K562 (cell line): ENCODE data around the gene LRRC75A. TPM values are rescaled to one million over a fixed set of nuclear protein-coding genes. Genes with fewer than 3 reads are reported as not detected.

Experiments used
- ATAC-seq: fragments of 200-7000 bp; cut with Tn5 transposase; 3 replicates; pipeline ENCODE4 v1.9.1; 2020; ENCODE audit warnings: moderate library complexity
- BruUV-seq: library from RNA; stranded (reverse); fragments of 400-500 nt; replicated peaks from 2 replicates; lab custom pipeline; 2021; lab: Mats Ljungman, UMichigan
- CTCF ChIA-PET: fragments of 300-600 bp; formaldehyde crosslinking; extraction: SDS; loops from one replicate; lab custom pipeline; 2021; ENCODE audit warnings: low intra/inter-chr PET ratio; lab: Yijun Ruan, JAX
- POLR2A ChIA-PET: fragments of 300-600, 350-650 bp; sonication (Branson Sonifier 250); formaldehyde crosslinking; extraction: SDS; loops from one replicate; lab custom pipeline; 2021; ENCODE audit warnings: antibody characterized with exemption, inconsistent platforms; lab: Yijun Ruan, JAX
- DNase-seq, 4 experiments: peaks; one replicate each; pipeline versions ENCODE4 v3.0.0 to v3.0.0-alpha.2; 2011 to 2018; ENCODE audit warnings: low spot score in 3 of 4, mixed read lengths in 3 of 4; ENCODE audit errors: extremely low read depth in 1 of 4
- FAIRE-seq: peaks from 2 replicates; lab custom pipeline; 2011; peaks lifted over from hg19 to GRCh38; lab: Jason Lieb, UNC
- H2AFZ ChIP-seq: 2 replicates; pipeline ENCODE4 v1.6.0; 2011; ENCODE audit warnings: low read depth, low read length, control low read depth, inconsistent platforms
- H3K27ac ChIP-seq: fragments of 200-600 bp; 3 replicates; pipeline ENCODE4 v1.8.0; 2011; ENCODE audit warnings: low read depth, mild to moderate bottlenecking, control low read depth, inconsistent platforms, low read length, moderate library complexity, mixed read lengths; ENCODE audit errors: extremely low read depth
- H3K27me3 ChIP-seq, 2 experiments: fragments of 300-600 bp in 1 of 2; 2 replicates in 1 of 2; 3 replicates in 1 of 2; pipeline versions ENCODE4 v1.6.0 to v1.8.0; 2011; ENCODE audit warnings: inconsistent platforms in 2 of 2, low read length in 2 of 2, mild to moderate bottlenecking in 1 of 2, mixed read lengths in 1 of 2, moderate library complexity in 1 of 2; ENCODE audit not compliant: control insufficient read depth in 2 of 2, insufficient read depth in 2 of 2
- H3K36me3 ChIP-seq: fragments of 300-600 bp; 3 replicates; pipeline ENCODE4 v1.8.0; 2011; ENCODE audit warnings: mild to moderate bottlenecking, low read length, inconsistent platforms; ENCODE audit not compliant: control insufficient read depth, insufficient read depth
- H3K4me1 ChIP-seq, 2 experiments: fragments of 200-600 bp in 1 of 2; replicated peaks in 1 of 2; 2 replicates in 1 of 2; 3 replicates in 1 of 2; pipeline versions ENCODE4 v1.5.1 to v1.8.0; 2011; ENCODE audit warnings: inconsistent platforms in 2 of 2, low read length in 2 of 2, mild to moderate bottlenecking in 1 of 2, mixed read lengths in 1 of 2, moderate library complexity in 1 of 2; ENCODE audit not compliant: control insufficient read depth in 2 of 2, insufficient read depth in 2 of 2
- H3K4me2 ChIP-seq: 2 replicates; pipeline ENCODE4 v1.6.1; 2011; ENCODE audit warnings: low read length, control low read depth, inconsistent platforms, mixed read lengths; ENCODE audit not compliant: insufficient read depth
- H3K4me3 ChIP-seq: fragments of 200-600 bp; sonication (generic), shearing (Covaris generic); 2 replicates; pipeline ENCODE4 v1.5.1; 2016; ENCODE audit warnings: control low read depth, inconsistent platforms
- H3K79me2 ChIP-seq: fragments of 200-600 bp; 3 replicates; pipeline ENCODE4 v1.8.0; 2011; ENCODE audit warnings: low read length, inconsistent platforms; ENCODE audit not compliant: control insufficient read depth, insufficient read depth
- H3K9ac ChIP-seq, 2 experiments: 2 replicates each; pipeline versions ENCODE4 v1.6.0 to v1.6.1; 2011; ENCODE audit warnings: low read depth in 2 of 2, low read length in 2 of 2, control low read depth in 1 of 2, inconsistent platforms in 1 of 2, mild to moderate bottlenecking in 1 of 2, mixed read lengths in 1 of 2; ENCODE audit not compliant: insufficient read depth in 1 of 2
- H3K9me1 ChIP-seq: one replicate; pipeline ENCODE4 v1.6.0; 2011; ENCODE audit warnings: inconsistent platforms, mild to moderate bottlenecking, low read length, moderate library complexity; ENCODE audit not compliant: control insufficient read depth, insufficient read depth
- H3K9me3 ChIP-seq: replicated peaks from 2 replicates; pipeline ENCODE4 v1.5.1; 2011; ENCODE audit warnings: low read depth, low read length, inconsistent platforms; ENCODE audit not compliant: control insufficient read depth, insufficient read depth
- H4K20me1 ChIP-seq: replicated peaks from 2 replicates; pipeline ENCODE4 v1.6.1; 2011; ENCODE audit warnings: low read length, inconsistent platforms, mixed read lengths; ENCODE audit not compliant: control insufficient read depth, insufficient read depth
- FOXJ2 ChIP-seq: fragments of 200-800 bp; sonication (Bioruptor generic); IDR thresholded peaks from 2 replicates; pipeline ENCODE4 v1.6.1; 2016; ENCODE audit warnings: missing genetic modification characterization, missing compliant biosample characterization
- KAT2B ChIP-seq: IDR thresholded peaks from one replicate; pipeline ENCODE4 v1.6.1; 2012; ENCODE audit warnings: low read depth, mild to moderate bottlenecking, control low read depth, inconsistent platforms, low read length, moderate library complexity
- MEIS2 ChIP-seq: fragments of 450-650 bp; IDR thresholded peaks from 2 replicates; pipeline ENCODE4 v1.6.1; 2014; ENCODE audit warnings: mild to moderate bottlenecking; ENCODE audit not compliant: partially characterized antibody
- REST ChIP-seq, 2 experiments: fragments of 450-650 bp; formaldehyde crosslinking in 1 of 2; IDR thresholded peaks; 2 replicates each; pipeline versions ENCODE4 v1.4.0 to v1.6.1; 2014 to 2020; ENCODE audit warnings: mild to moderate bottlenecking in 2 of 2, borderline replicate concordance in 1 of 2, low read depth in 1 of 2
- SRSF7 ChIP-seq: fragments of 200-400 bp; formaldehyde crosslinking; optimal IDR thresholded peaks from 2 replicates; pipeline ENCODE3; 2017; ENCODE audit warnings: mild to moderate bottlenecking, low read depth, low read length
- STAT5B ChIP-seq: fragments of 250-450 bp; sonication (Bioruptor Pico); IDR thresholded peaks from 2 replicates; pipeline ENCODE4 v1.8.0; 2021; ENCODE audit warnings: mild to moderate bottlenecking, inconsistent platforms
- SUPT5H ChIP-seq: fragments of 450-650 bp; IDR thresholded peaks from 2 replicates; pipeline ENCODE4 v1.6.1; 2016
- TCF7L2 ChIP-seq: fragments of 150-350 bp; IDR thresholded peaks from 2 replicates; pipeline ENCODE4 v1.6.1; 2016; ENCODE audit warnings: low read depth, mild to moderate bottlenecking, low read length, moderate library complexity
- TEAD4 ChIP-seq, 2 experiments: sonication (generic) in 1 of 2; formaldehyde crosslinking in 1 of 2; IDR thresholded peaks; 2 replicates each; pipeline versions ENCODE4 v1.6.1 to v1.8.0; 2012 to 2022; ENCODE audit warnings: borderline replicate concordance in 1 of 2, inconsistent platforms in 1 of 2, low read length in 1 of 2, mild to moderate bottlenecking in 1 of 2, missing genetic modification reagents in 1 of 2
- ZNF133 ChIP-seq: fragments of 250-450 bp; sonication (Bioruptor Pico); IDR thresholded peaks from 2 replicates; pipeline ENCODE4 v1.4.0; 2020; ENCODE audit warnings: mild to moderate bottlenecking
- ZNF347 ChIP-seq: fragments of 450-650 bp; formaldehyde crosslinking; IDR thresholded peaks from 2 replicates; pipeline ENCODE4 v1.4.0; 2020; ENCODE audit warnings: low read depth, mild to moderate bottlenecking, moderate library complexity
- ZNF444 ChIP-seq: fragments of 250-450 bp; sonication (Bioruptor Pico); IDR thresholded peaks from 2 replicates; pipeline ENCODE4 v1.4.0; 2020; ENCODE audit warnings: mild to moderate bottlenecking, moderate library complexity
- WGBS: fragments of 100-300 bp; shearing (Covaris generic); methylation state at CpG from one replicate; pipeline ENCODE4 v1.1.6; 2016; ENCODE audit warnings: low coverage, mixed read lengths; ENCODE audit not compliant: insufficient coverage; ENCODE audit errors: missing lambda C conversion rate; 5-methylcytosine and 5-hydroxymethylcytosine counted together
- in situ Hi-C: fragments of 300-500 bp; cut with MboI; formaldehyde crosslinking; loops from 4 replicates; pipeline ENCODE4 v1.15.0; 2018; ENCODE audit warnings: inconsistent platforms, mixed read lengths
- intact Hi-C: fragments of 100-400 bp; cut with micrococcal nuclease; formaldehyde crosslinking; loops from 2 replicates; pipeline ENCODE4 v1.14.2; 2022
- polyA plus RNA-seq, 8 experiments: library from polyadenylated mRNA; depleted of rRNA in 4 of 8; stranded (reverse) in 5 of 8; unstranded in 3 of 8; fragments of >200 nt; fragmentation: Nextera tagmentation in 2 of 8; fragmentation: Illumina TruSeq in 1 of 8; extraction: Ambion mirVana in 2 of 8; extraction: Trizol in 1 of 8; gene quantifications; 2 replicates each; pipeline versions ENCODE4 v1.2.1 to v1.2.3, GENCODE V29; 2011 to 2014; ENCODE audit warnings: inconsistent platforms in 1 of 8, missing spikeins in 1 of 8
- total RNA-seq, 7 experiments: library from RNA; depleted of rRNA in 6 of 7; stranded (reverse); fragments of >200 nt in 6 of 7; fragmentation: Illumina TruSeq in 2 of 7; extraction: Trizol in 2 of 7; gene quantifications; 2 replicates each; pipeline versions ENCODE4 v1.2.1 to v1.2.3, GENCODE V29; 2011 to 2021; ENCODE audit warnings: low replicate concordance in 1 of 7
- TF ChIP-seq, protein P1 (sequence below): fragments of 450-650 bp; IDR thresholded peaks from 2 replicates; pipeline ENCODE4 v1.6.1; 2016; ENCODE audit warnings: missing biosample characterization, missing genetic modification characterization

Gene LRRC75A
- total and polyA plus RNA-seq, 9 of the 15 experiments (the other 6 are each of a cell fraction or from before 2014, with no cell fraction given): 0.04 to 0.34 (median 0.08) TPM; not detected in 5

DNA sequence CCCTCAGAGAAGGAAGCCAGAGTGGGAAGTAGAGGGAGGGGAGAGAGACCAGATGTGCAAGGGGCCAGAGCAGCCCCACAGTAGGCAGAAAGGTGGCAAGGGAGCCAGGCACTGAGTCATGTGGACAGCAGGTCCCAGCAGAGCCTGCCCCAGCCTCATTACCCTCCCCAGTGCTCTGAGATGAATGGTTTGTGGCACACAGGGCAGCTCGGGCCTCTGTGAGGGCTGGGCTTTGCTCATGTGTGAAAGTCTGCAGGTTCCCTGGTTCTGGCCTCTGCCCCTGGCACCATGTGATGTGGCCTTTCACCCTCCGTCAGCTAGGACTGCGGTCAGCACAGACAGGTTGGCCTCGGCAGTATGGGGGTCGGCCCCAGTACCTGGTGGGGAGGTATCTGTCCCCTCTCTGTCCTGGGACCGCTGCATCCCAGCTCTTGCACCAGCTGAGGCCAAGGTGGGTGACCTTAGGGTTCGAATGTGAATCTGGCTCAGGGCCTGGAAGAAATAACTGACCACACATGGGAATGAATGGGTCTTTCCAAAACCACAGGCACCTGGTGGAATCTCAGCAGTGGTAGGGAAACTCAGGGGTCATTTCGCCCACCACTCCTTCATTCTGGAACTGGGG, 8.9 kb downstream of the LRRC75A start:
- Histone ChIP-seq H4K20me1 (no peaks in the 10 kb centered on the region; the same call in 1 of the 2 replicates), H2AFZ (no peak overlapping the region), H3K4me3 (no peak overlapping the region), H3K36me3 (no peaks in the 10 kb centered on the region), H3K27ac (no peak overlapping the region), H3K9ac (no peak overlapping the region), H3K27me3 (peaks cover 0 to 9% of the 10 kb centered on the region in 2 experiments; a peak in 1 of 5 replicates), H3K4me2 (no peak overlapping the region), H3K79me2 (no peaks in the 10 kb centered on the region), H3K4me1 (peaks cover 9 to 12% of the 10 kb centered on the region in 2 experiments; a peak in 4 of 5 replicates), H3K9me3 (no peaks in the 10 kb centered on the region), H3K9me1 (no peaks in the 10 kb centered on the region)
- no TSS peak for BruUV-seq
- CTCF ChIA-PET: interaction anchor here (0.6 kb wide), 1 partner anchor 44 kb away, joined by 3 read pairs; no protein-coding TSS in a partner anchor
- POLR2A ChIA-PET: no interaction called here
- in situ Hi-C loops (no loop called here), intact Hi-C loops (no loop called here)
- 28% methylated on average over 7 of the region's 8 CpGs for WGBS
- FAIRE-seq: no peak
- ATAC-seq: no peak
- no peak for DNase-seq
- no peak for TF ChIP-seq TCF7L2
- no peak for TF ChIP-seq KAT2B
- no peak for TF ChIP-seq FOXJ2 (tag)
- no peak for TF ChIP-seq TEAD4 (IDR thresholded peaks at IDR 0.05; ENCODE audit: low read length)
- no peak for TF ChIP-seq TEAD4 (CRISPR knock-in tag; IDR thresholded peaks at IDR 0.05; ENCODE audit: borderline replicate concordance)
- no peak for TF ChIP-seq MEIS2
- TF ChIP-seq SUPT5H: no peak
- no peak for TF ChIP-seq REST (IDR thresholded peaks at IDR 0.05; ENCODE audit: borderline replicate concordance)
- no peak for TF ChIP-seq REST (CRISPR knock-in tag; IDR thresholded peaks at IDR 0.05; ENCODE audit: low read depth)
- no peak for TF ChIP-seq ZNF444 (CRISPR knock-in tag)
- TF ChIP-seq, protein P1, sequence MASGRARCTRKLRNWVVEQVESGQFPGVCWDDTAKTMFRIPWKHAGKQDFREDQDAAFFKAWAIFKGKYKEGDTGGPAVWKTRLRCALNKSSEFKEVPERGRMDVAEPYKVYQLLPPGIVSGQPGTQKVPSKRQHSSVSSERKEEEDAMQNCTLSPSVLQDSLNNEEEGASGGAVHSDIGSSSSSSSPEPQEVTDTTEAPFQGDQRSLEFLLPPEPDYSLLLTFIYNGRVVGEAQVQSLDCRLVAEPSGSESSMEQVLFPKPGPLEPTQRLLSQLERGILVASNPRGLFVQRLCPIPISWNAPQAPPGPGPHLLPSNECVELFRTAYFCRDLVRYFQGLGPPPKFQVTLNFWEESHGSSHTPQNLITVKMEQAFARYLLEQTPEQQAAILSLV (tag): no peak
- TF ChIP-seq STAT5B (CRISPR knock-in tag): no peak
- TF ChIP-seq ZNF133: no peak
- no peak for TF ChIP-seq ZNF347 (CRISPR knock-in tag)
- TF ChIP-seq SRSF7: no peak
